Thymus (tissue), 11 donors: ENCODE results near the gene MRPL28. TPM values are rescaled to one million over a fixed set of nuclear protein-coding genes. Genes with fewer than 3 reads are reported as not detected.

Source experiments
- DNase-seq, 9 donors: peaks; one replicate each; pipeline ENCODE4 v3.0.0-alpha.2; 2013; ENCODE audit warnings: low spot score in 9 of 9, low read depth in 6 of 9, missing footprints in 1 of 9
- H3K27ac ChIP-seq, 2 donors: one replicate each; pipeline ENCODE4 v1.5.1; 2013; ENCODE audit warnings: control low read depth in 1 of 2, low read depth in 1 of 2, low read length in 1 of 2, mild to moderate bottlenecking in 1 of 2, moderate library complexity in 1 of 2
- H3K27me3 ChIP-seq, 2 donors: one replicate each; pipeline ENCODE4 v1.5.1; 2013; ENCODE audit warnings: low read length in 1 of 2; ENCODE audit not compliant: control insufficient read depth in 2 of 2, insufficient read depth in 1 of 2
- H3K36me3 ChIP-seq, 2 donors: one replicate each; pipeline ENCODE4 v1.5.1; 2013; ENCODE audit warnings: low read length in 1 of 2, mild to moderate bottlenecking in 1 of 2, moderate library complexity in 1 of 2; ENCODE audit not compliant: control insufficient read depth in 2 of 2, insufficient read depth in 2 of 2
- H3K4me1 ChIP-seq, 2 donors: one replicate each; pipeline ENCODE4 v1.5.1; 2013; ENCODE audit warnings: low read length in 2 of 2; ENCODE audit not compliant: control insufficient read depth in 2 of 2, insufficient read depth in 2 of 2
- H3K4me3 ChIP-seq, 2 donors: one replicate each; pipeline ENCODE4 v1.5.1; 2013; ENCODE audit warnings: low read length in 2 of 2, control low read depth in 1 of 2, mild to moderate bottlenecking in 1 of 2
- H3K9me3 ChIP-seq, 2 donors: one replicate each; pipeline ENCODE4 v1.5.1; 2013; ENCODE audit warnings: low read length in 1 of 2, mild to moderate bottlenecking in 1 of 2; ENCODE audit not compliant: control insufficient read depth in 2 of 2, insufficient read depth in 1 of 2
- WGBS: extraction: QIAGEN DNeasy Blood & Tissue Kit; methylation state at CpG from one replicate; pipeline ENCODE4 v1.1.7; 2013; 5-methylcytosine and 5-hydroxymethylcytosine counted together
- polyA plus RNA-seq: library from polyadenylated mRNA; stranded (reverse); fragments of 200-250 nt; gene quantifications from one replicate; pipeline ENCODE4 v1.2.3, GENCODE V29; 2013
- total RNA-seq: library from RNA; stranded (reverse); fragments of 120-200 nt; gene quantifications from one replicate; pipeline ENCODE4 v1.2.4, GENCODE V29; 2013
- donor health status: healthy.

Gene MRPL28
- total and polyA plus RNA-seq, 2 donors = 64.2 to 79.4 TPM

GRCh38 chr16:377419-377951 lies 7.1 kb upstream of the MRPL28 start:
- 94% methylated on average over 42 of the region's 42 CpGs for WGBS
- peaks cover 41 to 47% of the 10 kb centered on the region in 2 donors for H3K36me3 ChIP-seq
- peaks cover 9 to 13% of the 10 kb centered on the region in 2 donors for H3K4me1 ChIP-seq
- no peak for DNase-seq
- peaks cover 0 to 10% of the 10 kb centered on the region in 2 donors for H3K27me3 ChIP-seq
- H3K4me3 ChIP-seq = no peak overlapping the region
- H3K27ac ChIP-seq = no peak overlapping the region
- H3K9me3 ChIP-seq = no peaks in the 10 kb centered on the region

- peaks cover 46 to 53% of the 10 kb centered on the region in 2 donors for H3K36me3 ChIP-seq
- no peak for DNase-seq
Measured at GRCh38 chr16:376817-377418, 6.6 kb upstream of the MRPL28 start.

GRCh38 chr16:375927-376816 lies 5.8 kb upstream of the MRPL28 start:
- no peak for DNase-seq
- H3K4me1 ChIP-seq = peaks cover 9 to 17% of the 10 kb centered on the region in 2 donors
- no peak overlapping the region for H3K27ac ChIP-seq
- peaks cover 49 to 59% of the 10 kb centered on the region in 2 donors for H3K36me3 ChIP-seq
- H3K9me3 ChIP-seq = no peaks in the 10 kb centered on the region
- H3K27me3 ChIP-seq = peaks cover 0 to 5% of the 10 kb centered on the region in 2 donors
- WGBS = 96% methylated on average over 44 of the region's 44 CpGs
- no peak overlapping the region for H3K4me3 ChIP-seq

More at GRCh38 chr16:376817-377418, 6.6 kb upstream of the MRPL28 start:
- Histone ChIP-seq H3K4me1 (peaks cover 9 to 11% of the 10 kb centered on the region in 2 donors), H3K9me3 (no peaks in the 10 kb centered on the region), H3K4me3 (no peak overlapping the region), H3K27me3 (peaks cover 0 to 7% of the 10 kb centered on the region in 2 donors), H3K27ac (no peak overlapping the region)
- WGBS = 96% methylated on average over 26 of the region's 26 CpGs

DNA sequence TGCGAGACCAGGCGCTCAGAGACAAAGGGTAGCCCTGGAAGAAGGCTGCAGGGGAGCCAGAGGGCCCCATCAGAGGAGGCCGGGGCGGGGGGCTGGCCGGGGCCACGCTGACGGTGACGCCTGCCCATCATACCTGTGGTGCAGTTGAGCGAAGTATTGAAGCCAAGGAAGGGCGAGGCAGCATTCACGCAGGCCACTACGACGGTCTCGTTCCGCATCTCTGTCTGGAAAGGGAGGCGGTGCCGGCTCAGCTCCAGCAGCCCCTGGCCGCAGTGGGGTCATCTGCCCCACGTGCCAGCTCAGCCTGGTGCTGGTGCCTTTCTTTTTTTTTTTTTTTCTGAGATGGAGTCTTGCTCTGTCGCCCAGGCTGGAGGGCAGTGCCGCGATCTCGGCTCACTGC lies 4.9 kb upstream of the MRPL28 start:
- no peaks in the 10 kb centered on the region for H3K9me3 ChIP-seq
- H3K36me3 ChIP-seq = peaks cover 49 to 59% of the 10 kb centered on the region in 2 donors
- H3K27me3 ChIP-seq = no peaks in the 10 kb centered on the region
- DNase-seq = no peak
- H3K4me3 ChIP-seq = no peak overlapping the region
- peaks cover 8 to 15% of the 10 kb centered on the region in 2 donors for H3K4me1 ChIP-seq
- 94% methylated on average over 23 of the region's 23 CpGs for WGBS
- H3K27ac ChIP-seq = no peak overlapping the region

DNA sequence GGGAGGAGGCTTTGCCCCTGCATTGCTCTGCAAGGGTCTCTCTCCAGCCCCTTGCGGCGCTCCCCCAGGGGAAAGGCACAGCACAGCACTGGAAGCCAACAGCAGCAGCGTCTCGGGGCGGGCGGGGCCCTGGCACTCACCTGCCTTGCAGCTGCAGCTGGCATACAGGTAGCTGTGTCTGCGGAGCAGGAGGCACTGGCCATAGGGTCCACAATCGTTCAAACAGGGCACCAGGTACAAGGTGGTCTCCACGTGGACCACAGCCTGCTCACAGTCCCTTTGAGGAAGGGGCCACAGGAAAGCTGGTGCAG lies 4.2 kb upstream of the MRPL28 start:
- 97% methylated on average over 9 of the region's 9 CpGs for WGBS
- Histone ChIP-seq H3K9me3 (no peaks in the 10 kb centered on the region), H3K27me3 (no peaks in the 10 kb centered on the region), H3K4me3 (no peak overlapping the region), H3K36me3 (peaks cover 49 to 60% of the 10 kb centered on the region in 2 donors), H3K4me1 (peaks cover 3 to 20% of the 10 kb centered on the region in 2 donors), H3K27ac (no peak overlapping the region)
- no peak for DNase-seq

DNA sequence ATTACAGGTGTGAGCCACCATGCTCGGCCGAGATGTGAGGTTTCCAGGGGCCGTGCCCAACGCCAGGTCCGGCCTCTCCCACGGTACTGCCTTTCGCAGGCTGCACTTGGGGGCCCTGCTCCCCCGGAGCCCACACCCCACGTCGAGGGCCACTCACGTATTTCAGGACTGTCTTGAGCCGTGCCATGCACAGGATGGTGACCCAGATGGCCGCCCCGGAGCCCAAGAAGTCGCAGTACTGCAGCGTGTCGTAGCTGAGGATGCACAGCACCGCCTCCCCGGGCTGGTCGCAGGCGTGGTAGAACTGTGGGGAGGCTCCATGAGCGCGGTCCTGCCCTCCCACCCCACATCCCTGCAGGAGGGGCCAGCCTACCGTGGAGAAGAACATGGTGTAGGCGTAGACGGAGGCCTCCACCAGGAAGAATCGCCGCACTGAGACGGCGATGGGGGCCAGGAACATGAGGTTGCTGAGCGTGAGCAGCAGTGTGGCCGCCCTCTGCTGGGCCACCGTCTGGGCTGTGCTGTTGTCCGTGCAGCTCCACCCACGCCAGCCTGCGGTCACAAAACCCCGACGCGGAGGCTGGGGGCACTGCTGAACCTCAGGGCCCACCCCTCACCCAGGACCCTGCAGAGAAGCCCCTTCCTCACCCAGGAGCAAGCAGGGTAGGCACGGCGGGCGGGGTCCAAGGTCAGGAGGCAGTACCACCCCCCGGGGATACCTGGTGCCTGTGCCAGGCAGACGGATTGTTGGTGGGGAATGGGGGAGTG lies 3.7 kb upstream of the MRPL28 start:
- WGBS = 96% methylated on average over 44 of the region's 44 CpGs
- Histone ChIP-seq H3K36me3 (peaks cover 55 to 63% of the 10 kb centered on the region in 2 donors), H3K4me3 (no peak overlapping the region), H3K27me3 (no peaks in the 10 kb centered on the region), H3K4me1 (peaks cover 3 to 23% of the 10 kb centered on the region in 2 donors), H3K27ac (no peak overlapping the region), H3K9me3 (no peaks in the 10 kb centered on the region)
- no peak for DNase-seq

DNA sequence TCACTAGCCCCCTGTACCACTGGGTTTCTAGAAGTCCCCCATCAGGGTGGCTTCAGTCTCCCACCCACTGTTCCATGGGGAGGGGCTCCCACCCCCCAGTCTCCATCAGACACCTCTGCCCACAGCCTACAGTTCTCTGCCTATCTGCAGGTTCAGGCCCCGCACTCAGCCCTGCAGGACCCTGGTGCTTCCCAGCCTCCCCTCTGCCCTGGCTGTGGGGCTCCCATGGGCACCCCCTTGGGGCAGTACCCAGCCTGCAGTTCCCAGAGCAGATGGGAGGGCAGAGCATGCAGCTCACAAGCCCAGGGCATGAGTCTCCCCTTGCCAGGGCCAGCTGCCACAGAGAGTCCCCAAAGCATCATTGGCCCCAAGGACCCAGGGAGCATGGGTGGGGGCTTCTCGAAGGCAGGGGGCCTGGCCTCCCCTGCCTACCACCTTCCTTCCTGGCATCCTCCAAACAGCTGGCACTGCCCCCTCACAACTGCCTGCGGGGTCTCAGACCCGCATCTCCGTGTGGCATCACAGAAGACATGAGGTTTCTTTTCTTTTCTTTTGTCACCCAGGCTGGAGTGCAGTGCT lies 2.8 kb upstream of the MRPL28 start:
- Histone ChIP-seq H3K4me1 (peaks cover 3 to 23% of the 10 kb centered on the region in 2 donors), H3K27me3 (no peaks in the 10 kb centered on the region), H3K36me3 (peaks cover 64 to 73% of the 10 kb centered on the region in 2 donors), H3K4me3 (no peak overlapping the region), H3K9me3 (no peaks in the 10 kb centered on the region), H3K27ac (no peak overlapping the region)
- 88% methylated on average over 5 of the region's 5 CpGs for WGBS
- no peak for DNase-seq

DNA sequence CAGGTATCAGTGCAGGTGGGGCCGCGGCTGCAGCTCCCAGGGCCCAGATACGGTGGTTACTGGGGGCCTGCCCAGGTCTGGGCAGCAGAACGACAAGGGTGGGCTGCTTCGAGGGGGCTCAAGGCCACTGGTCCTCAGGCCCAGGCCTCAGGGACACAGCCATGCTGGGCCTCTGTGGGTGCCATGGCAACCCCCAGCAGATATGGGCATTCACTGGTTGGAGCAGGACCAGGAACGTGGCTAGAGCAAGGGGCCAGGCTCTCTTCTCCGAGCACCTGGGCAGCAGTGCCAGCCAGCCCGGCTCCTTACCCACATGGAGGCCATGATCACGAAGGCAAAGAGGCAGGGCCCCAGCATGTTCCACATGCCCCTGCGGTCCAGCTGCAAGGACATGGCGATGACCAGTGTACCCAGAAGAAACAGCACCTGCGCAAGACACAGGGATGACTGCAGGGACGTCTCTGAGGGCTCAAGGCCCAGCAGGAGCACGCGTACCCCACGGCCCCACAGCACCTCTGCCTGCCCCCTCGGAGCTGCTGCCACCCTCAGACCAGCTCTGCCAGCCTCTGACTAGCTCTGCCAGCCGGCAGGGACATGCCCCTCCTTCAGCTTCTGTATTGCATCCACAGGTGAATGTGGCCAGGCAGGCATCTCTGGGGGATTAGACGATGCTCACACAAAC lies 2.1 kb upstream of the MRPL28 start:
- no peak for DNase-seq
- H3K9me3 ChIP-seq = no peaks in the 10 kb centered on the region
- no peak overlapping the region for H3K4me3 ChIP-seq
- H3K27ac ChIP-seq = no peak overlapping the region
- H3K4me1 ChIP-seq = peaks cover 3 to 23% of the 10 kb centered on the region in 2 donors
- peaks cover 70 to 74% of the 10 kb centered on the region in 2 donors for H3K36me3 ChIP-seq
- H3K27me3 ChIP-seq = no peaks in the 10 kb centered on the region
- 97% methylated on average over 19 of the region's 19 CpGs for WGBS
